IgD-negative memory B cell (primary cell): ENCODE results near the gene FLNC. TPM values are rescaled to one million over a fixed set of nuclear protein-coding genes. Genes with fewer than 3 reads are reported as not detected.

Source experiments
- H3K27ac Mint-ChIP-seq, 3 donors: one replicate each; pipeline ENCODE4 v1.8.0; 2020 to 2022; ENCODE audit warnings: mild to moderate bottlenecking in 3 of 3, mixed read lengths in 3 of 3, moderate library complexity in 1 of 3
- H3K27me3 Mint-ChIP-seq: one replicate; pipeline ENCODE4 v1.8.0; 2021; ENCODE audit warnings: mixed read lengths
- H3K36me3 Mint-ChIP-seq: one replicate; pipeline ENCODE4 v1.8.0; 2020; ENCODE audit warnings: mild to moderate bottlenecking, mixed read lengths
- H3K4me1 Mint-ChIP-seq, 3 donors: one replicate each; pipeline ENCODE4 v1.8.0; 2020 to 2022; ENCODE audit warnings: mixed read lengths in 3 of 3, mild to moderate bottlenecking in 1 of 3
- H3K4me3 Mint-ChIP-seq, 4 donors: one replicate each; pipeline ENCODE4 v1.8.0; 2020 to 2022; ENCODE audit warnings: mild to moderate bottlenecking in 4 of 4, mixed read lengths in 4 of 4, moderate library complexity in 3 of 4
- H3K9me3 Mint-ChIP-seq, 3 donors: one replicate each; pipeline ENCODE4 v1.8.0; 2020 to 2021; ENCODE audit warnings: mixed read lengths in 3 of 3, mild to moderate bottlenecking in 1 of 3
- polyA plus RNA-seq: library from polyadenylated mRNA; unstranded; fragments of 300-500 nt; fragmentation: Illumina TruSeq; gene quantifications from one replicate; pipeline ENCODE4 v1.2.3, GENCODE V29; 2021

Gene FLNC
- polyA plus RNA-seq, 1 donor from 2014 or later, result not detected

- Mint-ChIP-seq H3K27me3 (peaks cover 5% of the 10 kb centered on the region), H3K27ac (peak overlapping the region in 2 of 3 donors; percentile 73 to 75), H3K9me3 (no peaks in the 10 kb centered on the region), H3K4me3 (peak overlapping the region in 3 of 4 donors; percentile 23 to 86 (median 52)), H3K36me3 (no peaks in the 10 kb centered on the region), H3K4me1 (peaks cover 3 to 9% (median 6%) of the 10 kb centered on the region in 3 donors)
These were observed 11.0 kb downstream of the FLNC start for GRCh38 chr7:128841171-128841690.

GRCh38 chr7:128841921-128842673 lies 11.9 kb downstream of the FLNC start:
- Mint-ChIP-seq H3K27me3 (peaks cover 5% of the 10 kb centered on the region), H3K36me3 (no peaks in the 10 kb centered on the region), H3K9me3 (no peaks in the 10 kb centered on the region), H3K4me3 (no peak overlapping the region), H3K27ac (no peak overlapping the region), H3K4me1 (peaks cover 3 to 9% (median 6%) of the 10 kb centered on the region in 3 donors)

- peaks cover 5% of the 10 kb centered on the region for H3K27me3 Mint-ChIP-seq
- H3K36me3 Mint-ChIP-seq, result no peaks in the 10 kb centered on the region
- H3K27ac Mint-ChIP-seq, result no peak overlapping the region
- peaks cover 3 to 9% (median 6%) of the 10 kb centered on the region in 3 donors for H3K4me1 Mint-ChIP-seq
- no peak overlapping the region for H3K4me3 Mint-ChIP-seq
- no peaks in the 10 kb centered on the region for H3K9me3 Mint-ChIP-seq
These were observed 12.8 kb downstream of the FLNC start for GRCh38 chr7:128842674-128843641.

GRCh38 chr7:128843938-128844621 lies 13.9 kb downstream of the FLNC start:
- Mint-ChIP-seq H3K27ac (no peak overlapping the region), H3K27me3 (peaks cover 5% of the 10 kb centered on the region), H3K4me3 (no peak overlapping the region), H3K36me3 (no peaks in the 10 kb centered on the region), H3K4me1 (peaks cover 3 to 9% (median 6%) of the 10 kb centered on the region in 3 donors), H3K9me3 (no peaks in the 10 kb centered on the region)

GRCh38 chr7:128844777-128845311 lies 14.6 kb downstream of the FLNC start:
- Mint-ChIP-seq H3K9me3 (no peaks in the 10 kb centered on the region), H3K27ac (no peak overlapping the region), H3K27me3 (peaks cover 5% of the 10 kb centered on the region), H3K4me1 (peaks cover 3 to 9% (median 6%) of the 10 kb centered on the region in 3 donors), H3K36me3 (no peaks in the 10 kb centered on the region), H3K4me3 (no peak overlapping the region)

GRCh38 chr7:128845475-128845874 lies 15.3 kb downstream of the FLNC start:
- Mint-ChIP-seq H3K36me3 (no peaks in the 10 kb centered on the region), H3K4me1 (peaks cover 3 to 9% (median 6%) of the 10 kb centered on the region in 3 donors), H3K4me3 (no peak overlapping the region), H3K27ac (no peak overlapping the region), H3K27me3 (peaks cover 3% of the 10 kb centered on the region), H3K9me3 (no peaks in the 10 kb centered on the region)

GRCh38 chr7:128845987-128846386 lies 15.8 kb downstream of the FLNC start:
- peaks cover 3% of the 10 kb centered on the region for H3K27me3 Mint-ChIP-seq
- no peaks in the 10 kb centered on the region for H3K36me3 Mint-ChIP-seq
- peak overlapping the region in 1 of 3 donors; percentile 74 for H3K27ac Mint-ChIP-seq
- no peaks in the 10 kb centered on the region for H3K9me3 Mint-ChIP-seq
- H3K4me1 Mint-ChIP-seq, result peaks cover 3 to 6% (median 5%) of the 10 kb centered on the region in 3 donors
- peak overlapping the region in 1 of 4 donors; percentile 47 for H3K4me3 Mint-ChIP-seq

GRCh38 chr7:128846781-128847444 lies 16.7 kb downstream of the FLNC start:
- H3K27ac Mint-ChIP-seq, result peak overlapping the region in 1 of 3 donors; percentile 74
- peaks cover 0 to 1% (median 0%) of the 10 kb centered on the region in 3 donors for H3K4me1 Mint-ChIP-seq
- peaks cover 3% of the 10 kb centered on the region for H3K27me3 Mint-ChIP-seq
- H3K9me3 Mint-ChIP-seq, result no peaks in the 10 kb centered on the region
- no peaks in the 10 kb centered on the region for H3K36me3 Mint-ChIP-seq
- no peak overlapping the region for H3K4me3 Mint-ChIP-seq

GRCh38 chr7:128847721-128848211 lies 17.6 kb downstream of the FLNC start:
- Mint-ChIP-seq H3K4me1 (no peaks in the 10 kb centered on the region), H3K27ac (no peak overlapping the region), H3K27me3 (peaks cover 3% of the 10 kb centered on the region), H3K9me3 (no peaks in the 10 kb centered on the region), H3K36me3 (no peaks in the 10 kb centered on the region), H3K4me3 (no peak overlapping the region)

GRCh38 chr7:128848289-128849155 lies 18.3 kb downstream of the FLNC start:
- Mint-ChIP-seq H3K4me3 (no peak overlapping the region), H3K36me3 (no peaks in the 10 kb centered on the region), H3K27me3 (peaks cover 6% of the 10 kb centered on the region), H3K4me1 (no peaks in the 10 kb centered on the region), H3K27ac (no peak overlapping the region), H3K9me3 (no peaks in the 10 kb centered on the region)

- Mint-ChIP-seq H3K4me1 (no peaks in the 10 kb centered on the region), H3K9me3 (no peaks in the 10 kb centered on the region), H3K27me3 (peaks cover 6% of the 10 kb centered on the region), H3K27ac (no peak overlapping the region), H3K4me3 (no peak overlapping the region), H3K36me3 (no peaks in the 10 kb centered on the region)
These were observed 18.9 kb downstream of the FLNC start for GRCh38 chr7:128849156-128849515.

- no peaks in the 10 kb centered on the region for H3K4me1 Mint-ChIP-seq
- H3K27ac Mint-ChIP-seq, result no peak overlapping the region
- no peaks in the 10 kb centered on the region for H3K9me3 Mint-ChIP-seq
- H3K4me3 Mint-ChIP-seq, result no peak overlapping the region
- H3K36me3 Mint-ChIP-seq, result no peaks in the 10 kb centered on the region
- peaks cover 6% of the 10 kb centered on the region for H3K27me3 Mint-ChIP-seq
These were observed 19.7 kb downstream of the FLNC start for GRCh38 chr7:128849804-128850490.
